Stimulated activated naive CD8-positive, alpha-beta T cell treated with anti-CD3 and anti-CD28 coated beads, Interleukin-15, Interleukin-2, amounts not matched to agents 100 U/mL and 50 U/mL, for 24 hours (primary cell): Measurements from ENCODE around the gene KLF9.

Source experiments
- ATAC-seq: fragments of 150-1000 bp; cut with Tn5 transposase; one replicate; pipeline ENCODE4 v1.10.0; 2021
- DNase-seq: peaks from one replicate; pipeline ENCODE4 v3.0.0; 2021

KLF9 gene

GRCh38 chr9:70355801-70356200 lies 58.7 kb downstream of the KLF9 start:
- DNase-seq (no peak), ATAC-seq (no peak)

DNA sequence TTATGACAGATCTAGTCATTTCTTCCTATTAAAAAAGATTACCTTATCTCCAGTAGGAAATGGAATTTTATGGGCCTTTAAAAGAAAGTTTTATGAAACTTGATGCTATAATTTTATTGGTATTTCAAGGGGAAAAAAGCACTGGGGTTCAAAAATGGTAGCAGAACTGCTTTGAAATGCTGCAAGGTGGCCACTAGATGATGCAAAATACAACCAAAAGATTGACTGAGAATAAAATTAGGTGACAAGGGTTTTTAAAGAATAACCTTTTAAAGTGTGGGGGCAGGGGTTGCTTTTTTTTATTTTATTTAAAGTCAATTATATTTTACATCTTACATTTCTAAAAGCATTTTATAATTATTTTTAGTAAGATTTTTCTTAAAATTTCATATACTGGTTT lies 61.7 kb downstream of the KLF9 start:
- ATAC-seq (no peak), DNase-seq (no peak)

- DNase-seq, result no peak
- ATAC-seq, result no peak
Observed at GRCh38 chr9:70352356-70352755, 62.1 kb downstream of the KLF9 start.

DNA sequence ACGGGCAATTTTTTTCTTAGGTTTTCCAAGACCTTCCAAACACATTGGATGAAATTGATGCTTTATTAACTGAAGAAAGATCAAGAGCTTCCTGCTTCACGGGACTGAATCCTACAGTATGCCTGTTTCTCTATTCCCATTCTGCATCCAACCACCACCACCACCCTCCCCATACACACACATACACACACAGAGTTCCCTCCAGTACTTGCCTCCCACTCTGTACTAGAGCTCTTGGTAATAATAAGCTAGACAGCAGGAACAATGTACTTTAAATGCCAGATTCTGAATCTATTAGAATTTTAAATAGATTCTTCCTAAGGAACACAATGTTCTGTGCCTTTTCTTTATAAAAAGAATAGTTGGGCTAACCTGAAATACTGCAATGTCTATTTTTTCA lies 67.4 kb downstream of the KLF9 start:
- ATAC-seq (no peak), DNase-seq (no peak)

GRCh38 chr9:70340572-70340971 lies 73.9 kb downstream of the KLF9 start:
- DNase-seq (no peak), ATAC-seq (no peak)
